Neural cell (in vitro differentiated cells): ENCODE results near the gene PIGL. TPM values are rescaled to one million over a fixed set of nuclear protein-coding genes. Genes with fewer than 3 reads are reported as not detected.

Experiments
- H2AFZ ChIP-seq: fragments of 200-600, 300-800 bp; sonication (generic), shearing (Covaris generic); 2 replicates; pipeline ENCODE4 v1.6.0; 2014; ENCODE audit warnings: low read depth, mild to moderate bottlenecking, antibody characterized with exemption, low read length, moderate library complexity
- H3F3A ChIP-seq: fragments of 200-600 bp; shearing (Covaris generic); 2 replicates; pipeline ENCODE4 v1.6.1; 2016; ENCODE audit warnings: mild to moderate bottlenecking, moderate library complexity, mixed read lengths, antibody characterized with exemption, low read length; ENCODE audit not compliant: insufficient read depth, poor library complexity, severe bottlenecking
- H3K27ac ChIP-seq: fragments of 200-600, 300-800 bp; sonication (generic), shearing (Covaris generic); 2 replicates; pipeline ENCODE4 v1.5.1; 2014; ENCODE audit warnings: mild to moderate bottlenecking, low read length, moderate library complexity
- H3K27me3 ChIP-seq: fragments of 300-800, 200-600 bp; sonication (generic), shearing (Covaris generic); 2 replicates; pipeline ENCODE4 v1.6.0; 2014; ENCODE audit warnings: mild to moderate bottlenecking, low read depth, low read length, moderate library complexity; ENCODE audit not compliant: insufficient read depth
- H3K36me3 ChIP-seq: fragments of 300-800, 200-600 bp; sonication (generic), shearing (Covaris generic); 2 replicates; pipeline ENCODE4 v1.5.1; 2014; ENCODE audit warnings: mild to moderate bottlenecking, antibody characterized with exemption, low read length, moderate library complexity; ENCODE audit not compliant: insufficient read depth
- H3K4me2 ChIP-seq: fragments of 300-800, 200-600 bp; sonication (generic), shearing (Covaris generic); 2 replicates; pipeline ENCODE4 v1.6.0; 2014; ENCODE audit warnings: mild to moderate bottlenecking, low read length
- H3K4me3 ChIP-seq: fragments of 300-800, 200-600 bp; sonication (generic), shearing (Covaris generic); 2 replicates; pipeline ENCODE4 v1.5.1; 2014; ENCODE audit warnings: mild to moderate bottlenecking, low read length, moderate library complexity
- H3K79me2 ChIP-seq: fragments of 200-600 bp; shearing (Covaris generic); replicated peaks from 2 replicates; pipeline ENCODE4 v1.6.0; 2014; ENCODE audit warnings: mild to moderate bottlenecking, low read length, moderate library complexity; ENCODE audit not compliant: insufficient read depth
- H3K9ac ChIP-seq: fragments of 300-800, 200-600 bp; sonication (generic), shearing (Covaris generic); 2 replicates; pipeline ENCODE4 v1.6.1; 2016; ENCODE audit warnings: mild to moderate bottlenecking, low read length, mixed read lengths
- H3K9me2 ChIP-seq: fragments of 200-600 bp; shearing (Covaris generic); 2 replicates; pipeline ENCODE4 v1.6.1; 2016; ENCODE audit warnings: mild to moderate bottlenecking, low read length, mixed read lengths; ENCODE audit not compliant: insufficient read depth
- H3K9me3 ChIP-seq: fragments of 200-600, 300-800 bp; sonication (generic), shearing (Covaris generic); 2 replicates; pipeline ENCODE4 v1.6.1; 2016; ENCODE audit warnings: mild to moderate bottlenecking, mixed run types, low read length, moderate library complexity, mixed read lengths
- H4K20me1 ChIP-seq: fragments of 200-600 bp; shearing (Covaris generic); 2 replicates; pipeline ENCODE4 v1.6.1; 2016; ENCODE audit warnings: mild to moderate bottlenecking, mixed run types; ENCODE audit not compliant: insufficient read depth
- EP300 ChIP-seq: fragments of 450-650 bp; conservative IDR thresholded peaks from 2 replicates; pipeline ENCODE4 v1.6.1; 2014; ENCODE audit warnings: antibody characterized with exemption, mild to moderate bottlenecking, moderate library complexity; ENCODE audit not compliant: poor library complexity, severe bottlenecking
- EZH2 ChIP-seq: fragments of 200-600, 300-800 bp; shearing (Covaris generic), sonication (generic); IDR thresholded peaks from 2 replicates; pipeline ENCODE4 v1.6.1; 2014; ENCODE audit warnings: antibody characterized with exemption, low read length, borderline replicate concordance, mild to moderate bottlenecking; ENCODE audit not compliant: insufficient read depth, poor library complexity, severe bottlenecking
- MXI1 ChIP-seq: fragments of 450-650 bp; conservative IDR thresholded peaks from 2 replicates; pipeline ENCODE4 v1.6.1; 2014; ENCODE audit warnings: antibody characterized with exemption, mild to moderate bottlenecking; ENCODE audit not compliant: poor library complexity, severe bottlenecking
- POLR2AphosphoS5 ChIP-seq: IDR thresholded peaks from 2 replicates; pipeline ENCODE4 v1.6.1; 2012
- RAD21 ChIP-seq: fragments of 450-650 bp; conservative IDR thresholded peaks from 2 replicates; pipeline ENCODE4 v1.6.1; 2014; ENCODE audit warnings: antibody characterized with exemption, mild to moderate bottlenecking, moderate library complexity
- SMC3 ChIP-seq: fragments of 450-650 bp; conservative IDR thresholded peaks from 2 replicates; pipeline ENCODE4 v1.6.1; 2014; ENCODE audit warnings: antibody characterized with exemption, mild to moderate bottlenecking, moderate library complexity; ENCODE audit not compliant: poor library complexity
- TAF1 ChIP-seq: IDR thresholded peaks from 2 replicates; pipeline ENCODE4 v1.6.1; 2012; ENCODE audit warnings: low read depth
- polyA plus RNA-seq: library from polyadenylated mRNA; depleted of rRNA; stranded (reverse); fragments of >200 nt; gene quantifications from 2 replicates; pipeline ENCODE4 v1.2.3, GENCODE V29; 2014
- TF ChIP-seq, protein P1 (sequence below): fragments of 450-650 bp; IDR thresholded peaks from 2 replicates; pipeline ENCODE4 v1.5.1; 2014; ENCODE audit warnings: antibody characterized with exemption, mild to moderate bottlenecking, moderate library complexity; ENCODE audit not compliant: poor library complexity, severe bottlenecking
- TF ChIP-seq, protein P2 (sequence below): IDR thresholded peaks from 2 replicates; pipeline ENCODE4 v1.6.1; 2012; ENCODE audit warnings: borderline replicate concordance

The PIGL gene
- polyA plus RNA-seq, 1 donor from 2014 or later: 75.5 TPM

DNA sequence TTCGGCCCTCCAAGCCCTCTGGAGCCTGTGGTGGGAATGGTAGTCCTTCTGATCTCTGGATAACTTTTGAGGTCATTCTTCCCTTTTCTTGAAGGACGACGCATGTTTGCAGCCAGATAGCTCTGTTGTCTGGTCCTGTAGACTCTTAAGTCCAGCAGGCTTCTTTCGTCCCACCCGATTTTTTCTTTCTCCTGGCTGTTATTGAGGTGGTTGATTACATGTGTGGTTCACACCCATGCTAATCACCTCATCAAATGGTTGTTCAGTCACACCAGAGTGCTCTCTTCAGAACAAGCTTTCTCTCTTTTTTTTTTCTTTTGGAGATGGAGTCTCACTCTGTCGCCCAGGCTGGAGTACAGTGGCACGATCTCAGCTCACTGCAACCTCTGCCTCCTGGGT lies 30.6 kb downstream of the PIGL start:
- no peaks in the 10 kb centered on the region for H3K79me2 ChIP-seq
- H3K9ac ChIP-seq: no peak overlapping the region
- no peaks in the 10 kb centered on the region for H3K9me3 ChIP-seq
- H3F3A ChIP-seq: no peaks in the 10 kb centered on the region
- no peaks in the 10 kb centered on the region for H3K36me3 ChIP-seq
- no peak for TF ChIP-seq POLR2AphosphoS5
- TF ChIP-seq MXI1: no peak
- no peak for TF ChIP-seq EP300
- TF ChIP-seq, protein P1, sequence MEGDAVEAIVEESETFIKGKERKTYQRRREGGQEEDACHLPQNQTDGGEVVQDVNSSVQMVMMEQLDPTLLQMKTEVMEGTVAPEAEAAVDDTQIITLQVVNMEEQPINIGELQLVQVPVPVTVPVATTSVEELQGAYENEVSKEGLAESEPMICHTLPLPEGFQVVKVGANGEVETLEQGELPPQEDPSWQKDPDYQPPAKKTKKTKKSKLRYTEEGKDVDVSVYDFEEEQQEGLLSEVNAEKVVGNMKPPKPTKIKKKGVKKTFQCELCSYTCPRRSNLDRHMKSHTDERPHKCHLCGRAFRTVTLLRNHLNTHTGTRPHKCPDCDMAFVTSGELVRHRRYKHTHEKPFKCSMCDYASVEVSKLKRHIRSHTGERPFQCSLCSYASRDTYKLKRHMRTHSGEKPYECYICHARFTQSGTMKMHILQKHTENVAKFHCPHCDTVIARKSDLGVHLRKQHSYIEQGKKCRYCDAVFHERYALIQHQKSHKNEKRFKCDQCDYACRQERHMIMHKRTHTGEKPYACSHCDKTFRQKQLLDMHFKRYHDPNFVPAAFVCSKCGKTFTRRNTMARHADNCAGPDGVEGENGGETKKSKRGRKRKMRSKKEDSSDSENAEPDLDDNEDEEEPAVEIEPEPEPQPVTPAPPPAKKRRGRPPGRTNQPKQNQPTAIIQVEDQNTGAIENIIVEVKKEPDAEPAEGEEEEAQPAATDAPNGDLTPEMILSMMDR: no peak
- TF ChIP-seq TAF1: no peak
- no peak for TF ChIP-seq RAD21
- TF ChIP-seq SMC3: no peak
- TF ChIP-seq, protein P2, sequence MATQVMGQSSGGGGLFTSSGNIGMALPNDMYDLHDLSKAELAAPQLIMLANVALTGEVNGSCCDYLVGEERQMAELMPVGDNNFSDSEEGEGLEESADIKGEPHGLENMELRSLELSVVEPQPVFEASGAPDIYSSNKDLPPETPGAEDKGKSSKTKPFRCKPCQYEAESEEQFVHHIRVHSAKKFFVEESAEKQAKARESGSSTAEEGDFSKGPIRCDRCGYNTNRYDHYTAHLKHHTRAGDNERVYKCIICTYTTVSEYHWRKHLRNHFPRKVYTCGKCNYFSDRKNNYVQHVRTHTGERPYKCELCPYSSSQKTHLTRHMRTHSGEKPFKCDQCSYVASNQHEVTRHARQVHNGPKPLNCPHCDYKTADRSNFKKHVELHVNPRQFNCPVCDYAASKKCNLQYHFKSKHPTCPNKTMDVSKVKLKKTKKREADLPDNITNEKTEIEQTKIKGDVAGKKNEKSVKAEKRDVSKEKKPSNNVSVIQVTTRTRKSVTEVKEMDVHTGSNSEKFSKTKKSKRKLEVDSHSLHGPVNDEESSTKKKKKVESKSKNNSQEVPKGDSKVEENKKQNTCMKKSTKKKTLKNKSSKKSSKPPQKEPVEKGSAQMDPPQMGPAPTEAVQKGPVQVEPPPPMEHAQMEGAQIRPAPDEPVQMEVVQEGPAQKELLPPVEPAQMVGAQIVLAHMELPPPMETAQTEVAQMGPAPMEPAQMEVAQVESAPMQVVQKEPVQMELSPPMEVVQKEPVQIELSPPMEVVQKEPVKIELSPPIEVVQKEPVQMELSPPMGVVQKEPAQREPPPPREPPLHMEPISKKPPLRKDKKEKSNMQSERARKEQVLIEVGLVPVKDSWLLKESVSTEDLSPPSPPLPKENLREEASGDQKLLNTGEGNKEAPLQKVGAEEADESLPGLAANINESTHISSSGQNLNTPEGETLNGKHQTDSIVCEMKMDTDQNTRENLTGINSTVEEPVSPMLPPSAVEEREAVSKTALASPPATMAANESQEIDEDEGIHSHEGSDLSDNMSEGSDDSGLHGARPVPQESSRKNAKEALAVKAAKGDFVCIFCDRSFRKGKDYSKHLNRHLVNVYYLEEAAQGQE: no peak
- TF ChIP-seq EZH2: no peak
- H3K9me2 ChIP-seq: no peaks in the 10 kb centered on the region
- H3K4me3 ChIP-seq: no peak overlapping the region
- no peaks in the 10 kb centered on the region for H4K20me1 ChIP-seq
- H3K27ac ChIP-seq: no peak overlapping the region
- no peak overlapping the region for H3K4me2 ChIP-seq
- H3K27me3 ChIP-seq: no peaks in the 10 kb centered on the region
- H2AFZ ChIP-seq: no peak overlapping the region

DNA sequence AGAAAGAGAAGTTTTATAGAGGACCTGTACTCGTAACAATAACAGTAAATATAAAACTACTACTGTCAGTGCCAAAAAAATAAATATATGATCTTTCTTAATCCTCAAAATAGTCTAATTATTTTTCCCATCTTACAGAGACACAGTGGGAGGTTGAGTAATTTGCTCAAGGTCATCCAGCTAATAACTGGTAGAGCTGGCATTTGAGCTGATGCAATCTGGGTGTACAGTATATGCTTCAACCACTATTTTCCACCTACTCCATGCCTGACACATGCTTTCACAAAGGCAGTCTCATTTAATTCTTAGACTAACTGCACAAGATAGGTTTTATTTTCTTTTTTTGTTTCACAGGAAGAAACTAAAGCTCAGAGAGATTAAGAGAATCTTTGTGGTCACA lies 33.6 kb downstream of the PIGL start:
- Histone ChIP-seq H3K9me2 (no peaks in the 10 kb centered on the region), H3K9ac (no peak overlapping the region), H3K9me3 (no peaks in the 10 kb centered on the region), H3K4me2 (no peak overlapping the region), H3F3A (no peaks in the 10 kb centered on the region), H3K4me3 (no peak overlapping the region), H3K79me2 (no peaks in the 10 kb centered on the region), H3K36me3 (no peaks in the 10 kb centered on the region), H4K20me1 (no peaks in the 10 kb centered on the region), H3K27ac (no peak overlapping the region), H2AFZ (no peak overlapping the region), H3K27me3 (no peaks in the 10 kb centered on the region)
- TF ChIP-seq, protein P1: no peak
- TF ChIP-seq RAD21 (no peak), POLR2AphosphoS5 (no peak), TAF1 (no peak), EZH2 (no peak), EP300 (no peak), MXI1 (no peak), SMC3 (no peak)
- TF ChIP-seq, protein P2: no peak
